ENCODE measurements around the gene JAG1.

JAG1 gene
- long read RNA-seq, donor 1, full-length matches to known transcripts, result 12 of 12 reads
- long read RNA-seq, donor 1, partial matches to known transcripts, result 0 of 12 reads
- long read RNA-seq, donor 1, other reads (novel, unspliced or antisense), result 0 of 12 reads
- long read RNA-seq, donor 2, full-length matches to known transcripts, result 6 of 6 reads
- long read RNA-seq, donor 2, partial matches to known transcripts, result 0 of 6 reads
- long read RNA-seq, donor 2, other reads (novel, unspliced or antisense), result 0 of 6 reads
- long read RNA-seq, donor 3, full-length matches to known transcripts, result 12 of 12 reads
- long read RNA-seq, donor 3, partial matches to known transcripts, result 0 of 12 reads
- long read RNA-seq, donor 3, other reads (novel, unspliced or antisense), result 0 of 12 reads
- long read RNA-seq, donor 4, full-length matches to known transcripts, result 18 of 41 reads
- long read RNA-seq, donor 4, partial matches to known transcripts, result 23 of 41 reads
- long read RNA-seq, donor 4, other reads (novel, unspliced or antisense), result 0 of 41 reads
- long read RNA-seq, donor 5, full-length matches to known transcripts, result 13 of 13 reads
- long read RNA-seq, donor 5, partial matches to known transcripts, result 0 of 13 reads
- long read RNA-seq, donor 5, other reads (novel, unspliced or antisense), result 0 of 13 reads
- long read RNA-seq, donor 6, full-length matches to known transcripts, result 8 of 8 reads
- long read RNA-seq, donor 6, partial matches to known transcripts, result 0 of 8 reads
- long read RNA-seq, donor 6, other reads (novel, unspliced or antisense), result 0 of 8 reads
- long read RNA-seq, donor 7, full-length matches to known transcripts, result 9 of 39 reads
- long read RNA-seq, donor 7, partial matches to known transcripts, result 30 of 39 reads
- long read RNA-seq, donor 7, other reads (novel, unspliced or antisense), result 0 of 39 reads
- long read RNA-seq, donor 8, full-length matches to known transcripts, result 7 of 7 reads
- long read RNA-seq, donor 8, partial matches to known transcripts, result 0 of 7 reads
- long read RNA-seq, donor 8, other reads (novel, unspliced or antisense), result 0 of 7 reads

GRCh38 chr20:10673842-10674683 lies at the start of gene JAG1:
TSS of gene JAG1 (minus strand) at chr20:10673999. CDS start at chr20:10673530, 469 bp downstream.
- peak; percentile 98 for DNase-seq

- DNase-seq, result no peak
Observed at GRCh38 chr20:10721976-10722375, 48.2 kb upstream of the JAG1 start.

- DNase-seq, result no peak
Observed at GRCh38 chr20:10721137-10721896, 47.5 kb upstream of the JAG1 start.

- no peak for DNase-seq
Observed at GRCh38 chr20:10720565-10720964, 46.8 kb upstream of the JAG1 start.

GRCh38 chr20:10719740-10720385 lies 46.1 kb upstream of the JAG1 start:
- DNase-seq, result no peak

GRCh38 chr20:10718661-10719060 lies 44.9 kb upstream of the JAG1 start:
- DNase-seq, result no peak

GRCh38 chr20:10716855-10717254 lies 43.1 kb upstream of the JAG1 start:
- DNase-seq, result no peak

- no peak for DNase-seq
Observed at GRCh38 chr20:10715035-10715434, 41.2 kb upstream of the JAG1 start.

GRCh38 chr20:10714236-10714975 lies 40.6 kb upstream of the JAG1 start:
- DNase-seq, result no peak

GRCh38 chr20:10713161-10713560 lies 39.4 kb upstream of the JAG1 start:
- no peak for DNase-seq

GRCh38 chr20:10711903-10712451 lies 38.2 kb upstream of the JAG1 start:
- no peak for DNase-seq

GRCh38 chr20:10710991-10711775 lies 37.4 kb upstream of the JAG1 start:
- DNase-seq, result peak; percentile 47

GRCh38 chr20:10709916-10710315 lies 36.1 kb upstream of the JAG1 start:
- DNase-seq, result no peak

GRCh38 chr20:10708351-10709185 lies 34.8 kb upstream of the JAG1 start:
- no peak for DNase-seq

- no peak for DNase-seq
Observed at GRCh38 chr20:10707791-10708190, 34.0 kb upstream of the JAG1 start.

- DNase-seq, result no peak
Observed at GRCh38 chr20:10707068-10707467, 33.3 kb upstream of the JAG1 start.

GRCh38 chr20:10706460-10706811 lies 32.6 kb upstream of the JAG1 start:
- no peak for DNase-seq
